Measurements from ENCODE around the gene CHD3.

DNA sequence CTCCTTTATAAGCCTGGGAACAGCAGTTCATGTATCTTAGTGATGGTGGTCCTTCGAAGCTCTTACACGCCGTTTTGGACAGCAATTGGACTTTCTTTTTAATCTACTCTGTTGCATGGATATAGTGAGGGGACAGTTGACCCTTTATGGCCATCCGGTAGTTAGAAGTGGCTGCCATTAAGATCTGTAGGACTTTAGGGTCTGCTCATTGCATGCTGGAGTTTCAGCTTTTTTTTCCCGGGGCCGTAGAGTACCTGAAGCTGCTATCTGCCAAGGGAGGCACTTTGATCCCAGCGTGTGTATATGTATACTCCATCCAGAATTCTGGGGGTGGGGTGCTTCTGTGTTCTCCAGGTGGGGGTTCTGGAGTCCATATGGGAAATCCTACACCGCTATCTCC, 29.6 kb upstream of the CHD3 start:
- TF ChIP-seq POLR2A (IDR thresholded peaks at IDR 0.05; ENCODE audit: low read depth, low read length) (no peak), POLR2AphosphoS5 (IDR thresholded peaks at IDR 0.05; ENCODE audit: low read depth, low read length) (no peak)

Data from GM12892 (cell line).